A673 (cell line): ENCODE results near the gene TMEM167A. TPM values are rescaled to one million over a fixed set of nuclear protein-coding genes. Genes with fewer than 3 reads are reported as not detected.

ENCODE experiments used
- BruUV-seq: library from RNA; stranded (reverse); fragments of 400-500 nt; replicated peaks from 2 replicates; lab custom pipeline; 2021; lab: Mats Ljungman, UMichigan
- CTCF ChIA-PET: fragments of 300-600 bp; sonication (Branson Sonifier 250); formaldehyde crosslinking; loops from one replicate; lab custom pipeline; 2022; ENCODE audit warnings: antibody characterized with exemption; lab: Charles Lee
- POLR2A ChIA-PET: fragments of 300-600 bp; sonication (Branson Sonifier 250); formaldehyde crosslinking; loops from one replicate; lab custom pipeline; 2022; ENCODE audit warnings: antibody characterized with exemption; ENCODE audit not compliant: low non-redundant PET; lab: Charles Lee
- DNase-seq: peaks from one replicate; pipeline ENCODE4 v3.0.0-alpha.2; 2015; ENCODE audit warnings: low spot score
- H3K27ac ChIP-seq: fragments of 200-600 bp; sonication (generic); 2 replicates; pipeline ENCODE4 v1.5.1; 2016; ENCODE audit warnings: mixed run types, low read depth, mild to moderate bottlenecking, mixed read lengths, antibody characterized with exemption, low read length; ENCODE audit not compliant: poor library complexity, severe bottlenecking
- H3K27me3 ChIP-seq: fragments of 200-600 bp; sonication (generic); replicated peaks from 2 replicates; pipeline ENCODE4 v1.6.1; 2017; ENCODE audit warnings: mixed run types, low read depth, mild to moderate bottlenecking, mixed read lengths, antibody characterized with exemption, low read length; ENCODE audit not compliant: insufficient read depth, poor library complexity
- H3K36me3 ChIP-seq: fragments of 200-600 bp; sonication (generic); 2 replicates; pipeline ENCODE4 v1.6.1; 2016; ENCODE audit warnings: mixed run types, mild to moderate bottlenecking, mixed read lengths, antibody characterized with exemption, low read length; ENCODE audit not compliant: insufficient read depth, poor library complexity, severe bottlenecking
- H3K4me1 ChIP-seq: fragments of 200-600 bp; sonication (generic); 2 replicates; pipeline ENCODE4 v1.6.1; 2017; ENCODE audit warnings: mixed run types, mild to moderate bottlenecking, mixed read lengths, antibody characterized with exemption, low read length; ENCODE audit not compliant: insufficient read depth, poor library complexity, severe bottlenecking
- H3K4me3 ChIP-seq: fragments of 200-600 bp; sonication (generic); 2 replicates; pipeline ENCODE4 v1.5.1; 2016; ENCODE audit warnings: low read depth, mixed run types, mild to moderate bottlenecking, mixed read lengths, low read length; ENCODE audit not compliant: poor library complexity, severe bottlenecking
- H3K9me3 ChIP-seq: fragments of 200-600 bp; sonication (generic); 2 replicates; pipeline ENCODE4 v1.6.1; 2016; ENCODE audit warnings: mixed run types, low read depth, mild to moderate bottlenecking, mixed read lengths, antibody characterized with exemption, low read length; ENCODE audit not compliant: poor library complexity, severe bottlenecking
- CTCF ChIP-seq: fragments of 300-800, 200-600 bp; sonication (generic); conservative IDR thresholded peaks from 2 replicates; pipeline ENCODE4 v1.5.1; 2017; ENCODE audit warnings: low read depth, mild to moderate bottlenecking, antibody characterized with exemption, low read length, moderate library complexity, mixed read lengths
- EZH2 ChIP-seq: fragments of 200-600 bp; sonication (generic); IDR thresholded peaks from 2 replicates; pipeline ENCODE4 v1.6.1; 2017; ENCODE audit warnings: borderline replicate concordance, low read depth, mild to moderate bottlenecking, mixed read lengths, antibody characterized with exemption, low read length; ENCODE audit not compliant: poor library complexity, severe bottlenecking
- intact Hi-C: fragments of 100-400 bp; cut with micrococcal nuclease; formaldehyde crosslinking; loops from one replicate; pipeline ENCODE4 v1.10.0; 2022; ENCODE audit not compliant: unreplicated experiment
- total RNA-seq: library from RNA; stranded (reverse); gene quantifications from 2 replicates; pipeline ENCODE4 v1.2.3, GENCODE V29; 2021

Gene TMEM167A
- total RNA-seq, 1 experiment from 2014 or later, result 90.5 TPM

- Histone ChIP-seq H3K36me3 (no peaks in the 10 kb centered on the region), H3K27ac (no peak overlapping the region), H3K4me3 (no peak overlapping the region), H3K4me1 (no peaks in the 10 kb centered on the region), H3K9me3 (no peaks in the 10 kb centered on the region), H3K27me3 (no peaks in the 10 kb centered on the region)
- intact Hi-C loops, result no loop called here
- CTCF ChIA-PET, result interaction anchor here (0.7 kb wide), 1 partner anchor 10 kb away, joined by 4 read pairs; no protein-coding TSS in a partner anchor
- TF ChIP-seq EZH2 (no peak), CTCF (no peak)
- DNase-seq, result no peak
- BruUV-seq, result no TSS peak
- POLR2A ChIA-PET, result no interaction called here
Observed at GRCh38 chr5:83085106-83085505, 7.9 kb upstream of the TMEM167A start.

GRCh38 chr5:83084336-83084735 lies 7.1 kb upstream of the TMEM167A start:
- Histone ChIP-seq H3K9me3 (no peaks in the 10 kb centered on the region), H3K36me3 (no peaks in the 10 kb centered on the region), H3K4me1 (no peaks in the 10 kb centered on the region), H3K27me3 (no peaks in the 10 kb centered on the region), H3K27ac (no peak overlapping the region), H3K4me3 (no peak overlapping the region)
- ChIA-PET CTCF (interaction anchor here (0.7 kb wide), 1 partner anchor 11 kb away, joined by 4 read pairs; no protein-coding TSS in a partner anchor), POLR2A (no interaction called here)
- no peak for TF ChIP-seq CTCF
- TF ChIP-seq EZH2, result no peak
- no peak for DNase-seq
- intact Hi-C loops, result no loop called here
- BruUV-seq, result no TSS peak

- no TSS peak for BruUV-seq
- CTCF ChIA-PET, result no interaction called here
Observed at GRCh38 chr5:83082750-83083149, 5.6 kb upstream of the TMEM167A start.

More at GRCh38 chr5:83082750-83083149, 5.6 kb upstream of the TMEM167A start:
- no peak overlapping the region for H3K27ac ChIP-seq
- peaks cover 7% of the 10 kb centered on the region for H3K4me1 ChIP-seq
- no peak for DNase-seq
- POLR2A ChIA-PET, result no interaction called here
- H3K36me3 ChIP-seq, result no peaks in the 10 kb centered on the region
- H3K9me3 ChIP-seq, result no peaks in the 10 kb centered on the region
- TF ChIP-seq CTCF, result no peak
- TF ChIP-seq EZH2, result no peak
- no peak overlapping the region for H3K4me3 ChIP-seq
- no peaks in the 10 kb centered on the region for H3K27me3 ChIP-seq
- intact Hi-C loops, result no loop called here
